Activated naive CD4-positive, alpha-beta T cell treated with anti-CD3 and anti-CD28 coated beads for 36 hours (primary cell): Measurements from ENCODE around the gene LMX1B. TPM values are rescaled to one million over a fixed set of nuclear protein-coding genes. Genes with fewer than 3 reads are reported as not detected.
"Not testable (repeated sequence)": the region's sequence is repeated elsewhere in the genome, so short reads cannot be mapped to it uniquely, and the experiment has no call there.

ENCODE experiments used
- CTCF ChIA-PET: fragments of 350-600 bp; sonication (Branson Sonifier 250); formaldehyde crosslinking; loops from one replicate; lab custom pipeline; 2021; ENCODE audit warnings: antibody characterized with exemption; lab: Charles Lee
- DNase-seq: peaks from one replicate; pipeline ENCODE4 v3.0.0-alpha.2; 2020
- H3K27ac Mint-ChIP-seq: one replicate; pipeline ENCODE4 v1.8.0; 2021; ENCODE audit warnings: mild to moderate bottlenecking, mixed read lengths
- H3K27me3 Mint-ChIP-seq: one replicate; pipeline ENCODE4 v1.8.0; 2021; ENCODE audit warnings: low read depth, mixed read lengths
- H3K36me3 Mint-ChIP-seq: one replicate; pipeline ENCODE4 v1.8.0; 2021; ENCODE audit warnings: low read depth, mixed read lengths
- H3K4me1 Mint-ChIP-seq: one replicate; pipeline ENCODE4 v1.8.0; 2021; ENCODE audit warnings: low read depth, mixed read lengths
- H3K4me3 Mint-ChIP-seq: one replicate; pipeline ENCODE4 v1.8.0; 2021; ENCODE audit warnings: mild to moderate bottlenecking, moderate library complexity, mixed read lengths
- H3K9me3 Mint-ChIP-seq: one replicate; pipeline ENCODE4 v1.8.0; 2021; ENCODE audit warnings: mixed read lengths
- intact Hi-C: fragments of 100-400 bp; cut with micrococcal nuclease; formaldehyde crosslinking; loops from one replicate; pipeline ENCODE4 v1.15.1; 2023
- total RNA-seq, 2 experiments: library from RNA; stranded (reverse); gene quantifications; one replicate each; pipeline ENCODE4 v1.2.3, GENCODE V29; 2021

The LMX1B gene
- total RNA-seq, 2 experiments from 2014 or later = not detected

- H3K9me3 Mint-ChIP-seq, intact Hi-C loops, H3K36me3 Mint-ChIP-seq, H3K27ac Mint-ChIP-seq, H3K4me3 Mint-ChIP-seq, DNase-seq, H3K27me3 Mint-ChIP-seq: not testable (repeated sequence)
- peaks cover 17% of the 10 kb centered on the region for H3K4me1 Mint-ChIP-seq
- CTCF ChIA-PET = interaction anchor here (1.4 kb wide), 1 partner anchor 19 kb away, joined by 3 read pairs; no protein-coding TSS in a partner anchor
These were observed 111.8 kb downstream of the LMX1B start for GRCh38 chr9:126725485-126725884.

- H3K4me1 Mint-ChIP-seq, H3K4me3 Mint-ChIP-seq, H3K27me3 Mint-ChIP-seq, H3K36me3 Mint-ChIP-seq, H3K27ac Mint-ChIP-seq, DNase-seq, H3K9me3 Mint-ChIP-seq, intact Hi-C loops: not testable (repeated sequence)
- CTCF ChIA-PET = interaction anchor here (2.4 kb wide), 1 partner anchor 22 kb away, joined by 9 read pairs; no protein-coding TSS in a partner anchor
These were observed 114.5 kb downstream of the LMX1B start for GRCh38 chr9:126728210-126728609.

- DNase-seq, H3K4me3 Mint-ChIP-seq, H3K4me1 Mint-ChIP-seq, H3K27me3 Mint-ChIP-seq, intact Hi-C loops, H3K36me3 Mint-ChIP-seq, H3K27ac Mint-ChIP-seq: not testable (repeated sequence)
- peaks cover 12% of the 10 kb centered on the region for H3K9me3 Mint-ChIP-seq
- CTCF ChIA-PET = interaction anchor here (0.6 to 1.9 kb wide), 2 partner anchors 15 to 24 kb away, joined by 3 to 10 read pairs; no protein-coding TSS in a partner anchor
These were observed 116.9 kb downstream of the LMX1B start for GRCh38 chr9:126730592-126730991.

- H3K27ac Mint-ChIP-seq = no peak overlapping the region
- DNase-seq = no peak
- intact Hi-C loops = no loop called here
- CTCF ChIA-PET = interaction anchor here (0.9 to 4.6 kb wide), 4 partner anchors 10 to 37 kb away, joined by 3 to 16 read pairs (median 3); no protein-coding TSS in a partner anchor
- no peaks in the 10 kb centered on the region for H3K4me1 Mint-ChIP-seq
- H3K4me3 Mint-ChIP-seq = no peak overlapping the region
- peaks cover 2% of the 10 kb centered on the region for H3K36me3 Mint-ChIP-seq
- H3K9me3 Mint-ChIP-seq = peaks cover 20% of the 10 kb centered on the region
- H3K27me3 Mint-ChIP-seq = no peaks in the 10 kb centered on the region
These were observed 119.3 kb downstream of the LMX1B start for GRCh38 chr9:126733005-126733404.

- peaks cover 2% of the 10 kb centered on the region for H3K4me1 Mint-ChIP-seq
- H3K27me3 Mint-ChIP-seq = no peaks in the 10 kb centered on the region
- peaks cover 2% of the 10 kb centered on the region for H3K36me3 Mint-ChIP-seq
- CTCF ChIA-PET = interaction anchor here (4.6 kb wide), 1 partner anchor 28 kb away, joined by 16 read pairs; no protein-coding TSS in a partner anchor
- peaks cover 18% of the 10 kb centered on the region for H3K9me3 Mint-ChIP-seq
- H3K4me3 Mint-ChIP-seq = no peak overlapping the region
- H3K27ac Mint-ChIP-seq = no peak overlapping the region
- intact Hi-C loops = no loop called here
- DNase-seq = no peak
These were observed 121.1 kb downstream of the LMX1B start for GRCh38 chr9:126734877-126735276.

GRCh38 chr9:126735482-126735881 lies 121.8 kb downstream of the LMX1B start:
- H3K4me1 Mint-ChIP-seq = peaks cover 2% of the 10 kb centered on the region
- CTCF ChIA-PET = interaction anchor here (4.6 kb wide), 1 partner anchor 29 kb away, joined by 16 read pairs; no protein-coding TSS in a partner anchor
- intact Hi-C loops = no loop called here

GRCh38 chr9:126738553-126738952 lies 124.8 kb downstream of the LMX1B start:
- no peaks in the 10 kb centered on the region for H3K27me3 Mint-ChIP-seq
- CTCF ChIA-PET = no interaction called here
- intact Hi-C loops = no loop called here
- peaks cover 18% of the 10 kb centered on the region for H3K9me3 Mint-ChIP-seq
- no peak for DNase-seq
- H3K36me3 Mint-ChIP-seq = peaks cover 2% of the 10 kb centered on the region
- H3K4me3 Mint-ChIP-seq = no peak overlapping the region
- no peak overlapping the region for H3K27ac Mint-ChIP-seq
- H3K4me1 Mint-ChIP-seq = peaks cover 2% of the 10 kb centered on the region

More at GRCh38 chr9:126735482-126735881, 121.8 kb downstream of the LMX1B start:
- Mint-ChIP-seq H3K27ac (no peak overlapping the region), H3K36me3 (peaks cover 2% of the 10 kb centered on the region), H3K4me3 (no peak overlapping the region), H3K27me3 (no peaks in the 10 kb centered on the region), H3K9me3 (peaks cover 18% of the 10 kb centered on the region)
- no peak for DNase-seq

GRCh38 chr9:126743041-126743440 lies 129.3 kb downstream of the LMX1B start:
- H3K36me3 Mint-ChIP-seq = no peaks in the 10 kb centered on the region
- no peak overlapping the region for H3K27ac Mint-ChIP-seq
- CTCF ChIA-PET = interaction anchor here (1.4 to 2.4 kb wide), 3 partner anchors 10 to 41 kb away, joined by 3 to 13 read pairs (median 13); no protein-coding TSS in a partner anchor
- intact Hi-C loops = no loop called here
- no peak for DNase-seq
- no peaks in the 10 kb centered on the region for H3K9me3 Mint-ChIP-seq
- peaks cover 22% of the 10 kb centered on the region for H3K4me1 Mint-ChIP-seq
- no peaks in the 10 kb centered on the region for H3K27me3 Mint-ChIP-seq
- no peak overlapping the region for H3K4me3 Mint-ChIP-seq

GRCh38 chr9:126745574-126746411 lies 132.1 kb downstream of the LMX1B start:
- Mint-ChIP-seq H3K9me3 (no peaks in the 10 kb centered on the region), H3K27ac (peak overlapping the region; percentile 28), H3K4me1 (peaks cover 29% of the 10 kb centered on the region), H3K36me3 (no peaks in the 10 kb centered on the region), H3K27me3 (no peaks in the 10 kb centered on the region), H3K4me3 (no peak overlapping the region)
- intact Hi-C loops = loop anchor here (5.0 kb wide), 1 partner anchor 38 kb away; no protein-coding TSS in a partner anchor
- CTCF ChIA-PET = no interaction called here
- DNase-seq = peak; percentile 45

Other genes starting within 250 kb of the LMX1B start
- 10 to 100 TPM; 20.9 to 25.9 TPM for gene ZBTB43, start 191.1 kb downstream of the LMX1B start, total RNA-seq
- 1 to 10 TPM; 4.2 to 4.6 TPM for gene ZBTB34, start 246.7 kb downstream of the LMX1B start, total RNA-seq